GM21576 (cell line): ENCODE data around the gene BDP1.
"Not testable (repeated sequence)": the region's sequence is repeated elsewhere in the genome, so short reads cannot be mapped to it uniquely, and the experiment has no call there.

Experiments
- ATAC-seq: cut with Tn5 transposase; IDR thresholded peaks from one replicate; pipeline ENCODE4 v1.9.1; 2021; ENCODE audit warnings: mild to moderate bottlenecking, moderate library complexity; ENCODE audit not compliant: unreplicated experiment

BDP1 gene, protein sequence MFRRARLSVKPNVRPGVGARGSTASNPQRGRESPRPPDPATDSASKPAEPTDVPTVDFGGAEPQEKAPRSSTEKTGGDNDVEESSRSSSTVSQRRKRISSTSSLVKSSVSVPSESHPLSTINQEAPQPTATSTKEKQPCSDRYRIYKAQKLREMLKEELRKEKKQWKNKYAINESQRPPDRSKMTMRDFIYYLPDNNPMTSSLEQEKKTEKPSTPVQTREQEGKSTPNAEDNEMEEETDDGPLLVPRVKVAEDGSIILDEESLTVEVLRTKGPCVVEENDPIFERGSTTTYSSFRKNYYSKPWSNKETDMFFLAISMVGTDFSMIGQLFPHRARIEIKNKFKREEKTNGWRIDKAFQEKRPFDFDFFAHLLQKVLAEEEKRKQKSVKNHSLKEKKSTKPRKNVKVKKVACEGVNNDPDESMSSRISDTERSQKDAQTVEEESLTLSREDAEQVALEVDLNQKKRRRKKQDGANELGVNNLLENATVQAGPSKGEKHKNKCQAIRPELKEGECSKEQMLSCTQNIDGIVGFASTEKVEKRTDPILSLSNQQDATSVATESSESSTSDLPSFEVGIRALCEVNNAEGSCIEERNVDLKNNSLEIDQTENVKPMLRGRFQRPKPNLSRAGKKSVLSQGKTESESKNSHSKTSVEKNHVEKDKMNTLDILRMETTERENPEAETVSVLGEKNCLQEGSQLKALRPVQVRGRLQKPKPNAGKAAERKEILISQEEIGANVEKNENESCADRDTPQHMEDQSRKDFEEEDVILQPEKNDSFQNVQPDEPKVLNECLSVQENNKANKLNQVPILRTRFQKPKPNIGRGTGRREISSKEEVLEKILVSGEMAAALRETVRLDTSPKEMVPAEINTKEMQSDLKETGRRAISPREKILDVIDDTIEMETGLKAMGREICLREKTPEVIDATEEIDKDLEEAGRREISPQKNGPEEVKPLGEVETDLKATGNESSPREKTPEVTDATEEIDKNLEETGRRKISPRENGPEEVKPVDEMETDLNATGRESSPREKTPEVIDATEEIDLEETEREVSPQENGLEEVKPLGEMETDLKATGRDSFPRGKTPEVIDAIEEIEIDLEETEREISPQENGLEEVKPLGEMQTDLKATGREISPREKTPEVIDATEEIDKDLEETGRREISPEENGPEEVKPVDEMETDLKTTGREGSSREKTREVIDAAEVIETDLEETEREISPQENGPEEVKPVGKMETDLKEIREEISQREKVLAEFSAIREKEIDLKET (N-terminal part only)

DNA sequence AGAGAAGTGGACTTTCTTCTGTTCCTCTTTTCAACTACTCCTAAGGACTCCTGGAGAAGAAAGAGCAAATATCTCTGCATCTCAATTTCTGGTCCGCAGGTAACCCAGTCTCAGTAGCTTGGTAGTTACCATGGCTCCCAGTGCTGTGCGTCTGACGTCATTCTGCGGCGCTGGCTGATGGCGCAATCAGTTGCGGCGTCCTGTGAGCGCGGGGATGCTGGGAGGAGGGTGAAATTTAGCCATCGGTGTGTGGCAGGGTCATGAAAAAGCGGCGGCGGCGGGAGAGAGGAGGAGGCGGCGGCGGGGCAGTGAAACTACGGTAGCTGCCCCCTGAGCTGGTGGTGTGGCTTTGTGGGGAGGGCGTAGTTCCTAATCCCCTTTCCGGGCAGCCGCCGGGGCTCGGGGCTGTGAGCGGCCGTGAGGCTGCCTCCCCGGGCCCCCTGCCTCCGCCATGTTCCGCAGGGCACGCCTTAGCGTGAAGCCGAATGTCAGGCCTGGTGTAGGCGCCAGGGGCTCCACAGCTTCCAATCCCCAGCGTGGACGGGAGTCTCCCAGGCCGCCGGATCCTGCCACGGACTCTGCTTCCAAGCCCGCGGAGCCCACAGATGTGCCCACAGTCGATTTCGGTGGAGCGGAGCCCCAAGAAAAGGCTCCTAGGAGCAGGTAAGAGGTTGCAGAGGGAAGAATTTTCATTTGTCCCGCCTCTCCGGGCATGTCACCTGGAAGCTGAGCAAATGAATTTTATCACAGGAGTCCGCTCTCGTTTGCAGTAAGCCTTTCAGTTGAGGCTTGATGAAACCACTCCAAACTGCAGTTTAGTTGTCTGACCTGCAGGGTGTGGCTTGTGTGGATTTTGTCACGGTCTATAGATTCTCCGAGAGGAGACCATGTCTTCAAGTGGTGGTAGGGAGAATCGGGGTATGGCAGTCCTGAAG is at the start of gene BDP1:
TSS of gene BDP1 (plus strand) at position 225 of the 935 bp plus-strand sequence. CDS start at position 452, 227 bp downstream.
- ATAC-seq: peak; percentile 88

DNA sequence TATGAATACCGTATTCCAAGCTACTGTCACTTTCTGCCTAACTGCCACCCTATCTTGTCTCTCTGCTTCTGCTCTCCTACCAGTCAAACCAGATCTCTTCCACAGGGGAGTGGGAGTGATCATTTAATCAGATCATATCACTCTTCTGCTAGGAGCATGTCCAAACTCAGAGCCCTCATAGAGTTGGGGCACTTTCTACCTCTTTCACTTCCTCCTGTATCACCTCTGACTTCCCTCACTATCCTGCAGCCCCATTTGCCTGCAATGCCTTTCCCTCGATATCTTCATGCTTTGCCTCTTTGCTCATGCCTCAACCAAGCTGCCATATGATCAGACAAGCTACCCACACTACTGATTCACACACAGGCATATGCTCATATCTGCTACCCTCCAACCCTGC is 45.4 kb upstream of the BDP1 start:
- not testable (repeated sequence) for ATAC-seq

DNA sequence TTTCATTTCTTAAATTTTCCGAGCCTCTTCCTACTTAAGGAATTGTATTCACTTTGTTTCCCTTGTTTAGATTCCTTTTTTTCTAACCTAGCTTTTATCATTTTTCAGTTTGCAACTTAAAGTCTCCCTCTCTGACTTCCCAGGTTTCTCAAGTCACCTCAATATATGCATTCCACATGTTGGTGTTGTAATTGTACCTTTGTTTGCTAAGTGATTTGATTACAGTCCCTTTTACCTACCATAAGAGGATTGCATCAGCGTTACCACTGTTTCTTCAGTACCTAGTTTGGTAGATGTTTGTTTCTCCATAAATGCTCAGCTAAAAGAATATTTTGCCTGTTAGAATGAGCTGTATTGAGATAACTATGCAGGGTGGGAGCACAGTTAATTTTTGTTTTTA is 39.8 kb upstream of the BDP1 start:
- ATAC-seq: not testable (repeated sequence)

DNA sequence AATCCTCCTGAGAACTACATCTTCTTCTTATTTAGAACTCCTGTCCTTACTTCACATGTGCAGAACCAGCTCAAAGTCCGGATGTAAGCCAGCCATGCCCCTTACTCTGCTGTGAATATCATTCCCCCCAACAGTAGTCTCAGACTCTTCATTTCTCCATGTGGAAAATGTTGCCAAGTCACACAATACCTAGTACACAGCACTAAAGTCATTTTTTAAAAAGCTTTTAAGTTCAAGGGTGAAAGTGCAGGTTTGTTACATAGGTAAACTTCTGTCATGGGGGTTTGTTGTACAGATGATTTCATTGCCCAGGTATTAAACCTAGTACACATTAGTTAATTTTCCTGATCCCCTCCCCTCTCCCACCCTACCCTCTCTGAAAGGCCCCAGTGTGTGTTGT is 37.4 kb upstream of the BDP1 start:
- ATAC-seq: not testable (repeated sequence)

DNA sequence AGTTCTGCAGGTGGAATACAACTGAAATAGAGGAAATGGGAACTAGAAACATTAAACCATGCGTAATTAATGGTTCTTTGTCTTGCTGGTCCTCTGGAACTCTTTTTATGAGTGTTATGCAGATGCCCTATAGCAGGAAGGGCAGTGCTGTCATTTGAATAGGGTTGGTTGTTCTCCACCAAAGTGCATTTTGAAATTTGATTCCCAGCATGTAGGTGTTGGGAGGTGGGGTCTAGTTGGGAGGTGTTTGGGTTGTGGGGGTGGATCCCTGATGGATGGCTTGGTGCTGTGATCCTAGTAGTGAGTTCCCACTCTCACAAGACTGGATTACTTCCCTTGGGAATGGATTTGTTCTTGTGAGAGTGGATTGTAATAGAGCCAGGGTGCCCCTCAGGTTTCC is 34.2 kb upstream of the BDP1 start:
- not testable (repeated sequence) for ATAC-seq

DNA sequence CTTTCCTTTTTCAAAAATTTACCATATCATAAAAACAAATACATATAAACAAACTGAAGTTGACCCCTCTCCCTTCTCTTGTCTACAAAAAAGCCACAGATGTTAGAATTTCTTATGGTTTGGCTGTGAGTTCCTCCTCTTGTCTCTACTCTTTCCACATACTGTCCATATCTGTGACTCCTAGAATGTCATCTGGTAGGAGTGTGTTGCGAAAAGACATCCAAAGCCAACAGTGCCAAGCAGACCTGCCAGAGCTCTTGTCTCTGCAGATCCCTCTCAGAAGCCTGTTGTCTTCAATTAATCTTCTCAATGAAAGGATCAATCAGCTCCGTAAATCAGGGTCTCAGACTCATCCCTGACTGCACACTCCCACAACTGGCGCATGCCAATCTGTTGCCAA is 31.6 kb upstream of the BDP1 start:
- not testable (repeated sequence) for ATAC-seq

DNA sequence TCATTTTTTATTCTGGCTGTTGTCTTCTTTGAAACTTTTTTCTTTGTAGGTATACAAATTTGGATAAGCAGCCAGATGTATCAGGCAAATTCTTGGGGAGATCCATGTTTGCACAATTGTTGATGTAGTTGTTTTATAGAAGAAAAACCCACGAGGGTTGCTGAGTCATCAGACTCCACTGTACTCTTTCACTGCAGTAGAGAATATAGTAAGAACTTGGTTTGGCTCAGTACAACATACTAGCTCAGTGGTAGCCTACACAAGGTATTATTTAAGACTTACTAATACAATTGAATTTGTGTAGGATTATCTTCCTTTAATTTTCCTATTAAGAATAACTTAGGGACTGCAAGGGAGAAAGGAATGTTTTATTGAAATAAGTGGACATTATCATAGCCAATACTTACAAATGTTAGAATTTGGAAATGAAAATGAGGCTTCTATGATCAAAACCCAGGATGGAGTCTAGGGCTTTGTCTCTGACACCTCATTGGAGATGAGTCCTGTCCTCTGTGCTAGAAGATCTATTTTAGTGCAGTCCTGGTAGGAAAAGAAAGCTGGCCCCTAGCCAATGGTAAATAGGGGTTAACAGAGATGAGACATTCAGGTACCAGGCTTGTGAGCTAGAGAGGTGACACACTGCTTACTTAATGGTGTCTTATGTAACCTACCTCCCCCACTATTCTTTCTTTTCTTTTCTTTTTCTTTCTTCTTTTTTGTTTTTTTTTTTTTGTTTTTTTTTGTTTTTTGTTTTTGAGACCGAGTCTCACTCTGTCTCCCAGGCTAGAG is 28.6 kb upstream of the BDP1 start:
- not testable (repeated sequence) for ATAC-seq

DNA sequence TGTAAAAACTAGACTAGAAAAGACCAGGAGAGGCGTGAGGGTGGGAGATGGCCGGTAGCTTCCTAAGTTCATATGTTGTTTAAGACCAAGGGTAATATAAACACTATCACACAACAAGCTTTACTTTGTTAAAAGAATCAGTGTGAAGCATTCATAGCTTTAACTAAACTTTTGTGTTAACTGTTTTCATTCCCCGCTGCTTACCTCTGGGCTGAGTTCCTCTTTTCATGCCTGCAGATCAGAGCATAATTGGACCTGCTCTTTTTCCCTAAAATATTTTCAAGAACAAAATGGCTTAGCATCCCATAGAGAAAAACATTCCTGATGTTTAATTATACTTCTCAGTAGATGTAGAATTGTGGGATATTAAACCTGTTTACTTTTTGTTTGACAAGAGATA is 23.0 kb upstream of the BDP1 start:
- not testable (repeated sequence) for ATAC-seq

DNA sequence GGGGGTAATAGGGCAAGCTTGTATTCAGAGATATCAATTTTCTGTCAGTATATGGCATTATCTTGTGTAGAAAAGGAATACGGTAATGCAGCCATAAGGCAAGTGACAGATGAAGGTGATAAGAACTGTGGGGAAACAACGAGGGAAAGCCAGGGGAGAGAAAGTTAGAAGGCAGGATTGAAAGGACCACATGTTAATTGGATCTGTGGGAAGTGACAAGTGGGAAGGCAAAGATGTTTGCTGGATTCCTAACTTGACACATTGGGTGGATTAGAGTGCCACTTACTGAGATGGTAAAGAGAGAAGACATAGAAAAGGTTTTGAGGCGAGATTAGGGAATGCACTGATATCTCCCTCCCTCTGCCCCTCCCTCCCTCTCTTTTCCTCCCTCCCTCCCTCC is 20.6 kb upstream of the BDP1 start:
- not testable (repeated sequence) for ATAC-seq

DNA sequence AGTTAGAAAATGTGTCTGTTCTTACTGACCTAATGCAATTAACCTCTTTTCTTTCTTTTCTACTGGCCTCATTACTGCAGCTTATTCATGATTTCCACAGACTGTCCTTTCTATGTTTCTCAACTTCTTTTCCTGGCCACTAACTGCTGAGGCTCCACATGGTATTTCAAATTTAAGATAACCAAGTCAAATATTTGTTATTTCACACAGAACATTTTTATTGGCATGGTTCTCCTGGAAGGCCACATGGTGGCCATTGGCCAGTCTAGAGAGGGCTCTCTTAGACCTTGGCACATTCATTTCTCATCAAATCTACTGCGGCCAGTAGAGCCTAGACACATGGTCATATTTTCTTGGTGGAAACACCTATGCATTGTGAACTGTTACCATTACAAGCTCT is 13.9 kb upstream of the BDP1 start:
- ATAC-seq: not testable (repeated sequence)

DNA sequence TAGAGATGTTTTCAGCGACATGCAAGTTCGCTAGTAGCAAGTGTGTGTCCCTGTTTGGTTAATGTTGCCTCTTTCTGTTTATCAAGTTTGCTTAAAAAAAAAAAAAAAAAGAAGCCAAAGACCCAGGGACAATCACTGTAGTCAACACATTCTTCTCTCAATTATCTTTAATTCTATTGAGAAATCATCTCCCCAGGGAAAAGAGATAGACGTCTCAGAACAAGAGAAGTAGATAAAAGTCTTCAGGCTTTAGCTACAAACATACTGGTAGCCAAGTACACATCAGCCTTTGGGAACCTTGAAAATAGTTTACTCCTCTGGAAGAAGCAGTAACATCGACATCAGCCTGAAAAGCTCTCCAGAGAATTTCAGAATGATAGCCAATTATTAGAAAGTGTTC is 11.6 kb upstream of the BDP1 start:
- ATAC-seq: not testable (repeated sequence)

DNA sequence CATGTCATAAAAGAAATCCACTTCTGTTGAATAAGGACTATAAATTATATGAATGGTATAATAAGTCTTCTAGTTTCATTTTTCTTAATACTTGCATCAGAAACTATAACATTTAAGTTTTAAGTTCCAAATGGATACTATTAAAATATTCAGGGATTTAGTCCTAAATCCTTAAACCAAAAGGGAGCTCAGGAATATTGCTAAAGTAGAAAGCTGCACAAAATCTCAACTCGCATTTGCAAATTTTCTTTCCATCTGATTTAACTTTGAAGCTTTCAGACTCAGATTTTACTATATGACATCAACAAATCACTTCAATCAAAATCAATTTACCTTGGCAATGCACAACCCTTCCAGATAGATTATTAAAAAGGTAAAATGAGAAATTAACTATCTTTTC is 10.4 kb upstream of the BDP1 start:
- ATAC-seq: not testable (repeated sequence)

DNA sequence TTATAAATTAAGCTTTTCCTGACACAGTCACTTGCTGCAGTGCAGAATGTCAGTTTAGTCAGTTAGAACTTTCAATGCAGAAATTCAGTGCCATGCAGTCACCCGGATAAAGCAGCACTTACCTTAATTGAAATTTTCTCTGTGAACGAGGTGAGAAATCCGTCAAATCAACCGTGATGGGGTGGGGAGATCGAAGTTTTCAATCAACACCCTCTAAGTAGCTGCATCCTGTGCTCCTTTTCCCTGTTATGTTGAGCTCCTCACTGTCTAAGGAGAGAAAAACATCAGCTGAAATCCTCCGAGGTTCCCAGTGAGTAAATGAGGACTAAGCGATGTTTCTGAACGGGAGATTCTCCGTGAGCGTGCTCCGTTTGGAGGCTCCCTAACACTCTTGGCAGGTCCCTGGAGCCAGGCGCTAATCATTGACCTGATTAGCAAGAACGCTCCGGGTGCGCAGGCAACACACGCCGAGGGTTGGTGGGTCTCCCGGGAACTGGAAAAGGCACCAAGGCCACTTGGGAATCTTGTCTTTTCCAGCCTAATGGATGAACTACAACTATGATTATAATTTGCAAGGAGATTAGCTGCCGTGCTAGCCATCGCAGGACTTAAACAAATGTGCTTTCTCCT is 9.8 kb upstream of the BDP1 start:
- not testable (repeated sequence) for ATAC-seq

DNA sequence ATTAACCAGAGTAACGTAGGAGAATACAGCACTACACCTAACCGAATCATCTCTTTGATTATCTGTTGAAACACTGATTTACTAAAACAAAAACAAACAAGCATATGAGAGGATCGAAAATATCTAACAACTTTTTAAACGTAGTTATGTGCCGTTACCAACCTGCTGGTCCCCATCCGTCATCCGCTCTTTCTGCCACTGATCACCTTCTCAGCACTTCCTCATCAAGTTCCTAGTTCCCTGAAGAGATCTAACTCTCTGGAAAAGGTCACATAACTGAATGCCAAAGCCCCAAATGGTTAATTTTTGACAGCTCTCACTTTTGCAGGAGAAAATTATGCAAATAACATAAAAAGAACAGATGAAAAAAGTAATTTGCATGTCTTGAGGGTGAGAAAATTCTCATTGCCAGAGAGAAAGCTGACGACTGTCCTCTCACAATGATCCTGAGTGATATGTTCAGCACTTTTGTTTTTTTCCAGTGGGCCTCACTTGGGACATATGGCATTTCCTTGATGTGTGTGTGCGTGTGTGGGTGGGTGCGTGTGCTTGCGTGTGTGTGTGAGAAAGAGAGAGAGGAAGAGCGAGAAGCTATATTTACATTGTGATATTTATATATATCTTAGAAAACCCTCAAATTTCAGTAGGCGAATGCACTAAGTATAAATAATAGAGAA is 8.8 kb upstream of the BDP1 start:
- not testable (repeated sequence) for ATAC-seq

DNA sequence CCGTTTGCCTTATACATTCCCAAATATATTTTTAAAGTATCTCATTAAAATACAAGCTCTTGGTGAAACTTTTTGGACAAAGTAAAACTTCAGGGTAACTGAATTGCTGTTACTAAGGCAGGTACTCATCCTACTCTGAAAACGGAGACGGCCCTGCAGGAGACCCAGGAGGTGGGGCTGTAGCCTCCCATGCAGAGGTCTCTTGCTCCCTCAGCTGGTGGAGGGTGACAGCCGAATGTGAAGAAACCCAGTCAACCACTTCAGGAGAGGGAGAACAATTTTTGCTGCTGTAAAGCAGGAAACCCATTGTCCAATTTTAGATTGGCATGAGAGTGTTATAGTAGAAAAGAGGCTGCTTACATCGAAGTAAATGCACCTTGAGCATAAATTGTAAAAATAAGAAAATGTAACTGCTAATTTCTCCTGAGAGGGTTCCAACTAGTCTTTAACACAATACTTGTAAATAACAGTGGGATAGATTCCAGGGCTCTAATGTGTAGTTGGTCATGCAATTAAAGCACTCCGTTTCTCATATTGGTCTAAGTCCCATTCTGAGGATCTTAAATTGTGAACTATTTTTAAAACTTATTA is 8.1 kb upstream of the BDP1 start:
- ATAC-seq: peak; percentile 95

DNA sequence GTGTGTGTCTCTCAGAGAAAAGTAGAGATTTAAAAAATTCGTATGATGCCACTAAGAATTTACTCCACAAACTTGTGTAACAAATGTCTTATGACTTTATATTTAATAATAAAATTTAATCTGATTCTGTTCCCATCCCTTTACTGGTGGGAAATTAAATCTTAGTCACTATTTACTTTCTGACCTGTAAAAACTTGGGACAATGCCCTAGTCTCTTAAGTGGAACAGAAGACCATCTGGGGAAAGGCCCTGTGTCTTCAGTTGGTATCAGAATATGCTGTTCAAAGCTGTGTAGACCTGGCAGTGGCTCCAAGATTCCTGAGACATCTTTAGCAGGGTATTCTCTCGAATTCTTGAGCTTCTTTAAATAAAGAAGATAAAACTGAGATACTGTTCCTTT is 2.6 kb upstream of the BDP1 start:
- ATAC-seq: no peak

DNA sequence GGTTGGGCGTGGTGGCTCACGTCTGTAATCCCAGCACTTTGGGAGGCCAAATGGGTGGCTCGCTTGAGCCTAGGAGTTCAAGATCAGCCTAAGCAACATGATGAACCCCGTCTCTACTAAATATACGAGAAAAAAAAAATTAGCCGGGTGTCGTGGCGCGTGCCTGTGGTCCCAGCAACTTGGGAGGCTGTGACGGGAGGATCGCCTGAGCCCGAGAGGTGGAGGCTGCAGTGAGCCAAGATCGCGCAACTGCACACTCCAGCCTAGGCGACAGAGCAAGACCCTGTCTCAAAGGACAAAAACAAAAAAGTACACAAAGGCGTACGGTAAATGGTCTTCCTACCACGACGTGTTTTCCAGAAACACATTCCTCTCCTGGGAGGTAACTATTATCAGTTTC is 538 bp upstream of the BDP1 start:
- no peak for ATAC-seq

DNA sequence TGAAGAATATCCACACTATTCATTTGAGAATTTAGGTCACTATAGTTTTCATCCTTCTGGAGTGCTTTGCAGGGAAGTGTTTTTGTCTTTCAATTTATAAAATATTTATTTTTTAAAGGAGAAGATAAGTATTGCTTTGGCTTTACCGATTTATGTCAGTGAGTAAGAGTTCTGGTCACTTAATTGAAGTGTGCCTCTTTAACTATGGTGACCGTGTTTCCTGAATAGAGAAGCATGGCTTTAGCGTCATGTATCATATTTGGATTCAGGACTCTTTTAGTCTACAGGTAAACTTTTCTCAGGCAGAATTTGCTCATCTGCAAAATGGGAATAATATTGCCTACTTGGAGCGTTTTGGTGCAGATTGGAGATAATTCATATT is 902 bp downstream of the BDP1 start:
- peak; percentile 6 for ATAC-seq
